ENCODE data around the gene PIGO.
A peak's percentile ranks its signal among the peaks of the same experiment; 100 is the strongest.

The PIGO gene

GRCh38 chr9:35073279-35073612 is 23.1 kb downstream of the PIGO start:
- no peak overlapping the region for H3K9ac ChIP-seq
- H3K27ac ChIP-seq = peak overlapping the region; percentile 29; the same call in 1 of the 2 replicates
- H3K4me3 ChIP-seq = no peak overlapping the region

GRCh38 chr9:35072461-35073278 is 23.7 kb downstream of the PIGO start, which contains the start of gene VCP:
TSS of gene VCP (minus strand) at chr9:35072625. CDS start at chr9:35072353, 272 bp downstream.
- H3K4me1 ChIP-seq = peaks cover 29% of the 10 kb centered on the region
- H3K36me3 ChIP-seq = peaks cover 71% of the 10 kb centered on the region
- peaks cover 48% of the 10 kb centered on the region for H4K20me1 ChIP-seq

More at GRCh38 chr9:35073279-35073612, 23.1 kb downstream of the PIGO start:
- H3K4me1 ChIP-seq = peaks cover 35% of the 10 kb centered on the region
- H4K20me1 ChIP-seq = peaks cover 48% of the 10 kb centered on the region
- no peak for TF ChIP-seq Cebpa-rat (IDR thresholded peaks at IDR 0.05)
- H3K36me3 ChIP-seq = peaks cover 66% of the 10 kb centered on the region
- H3K4me2 ChIP-seq = peak overlapping the region; percentile 58
- H3K27me3 ChIP-seq = no peaks in the 10 kb centered on the region
- H3K9me3 ChIP-seq = no peaks in the 10 kb centered on the region

GRCh38 chr9:35071814-35072460 is 24.5 kb downstream of the PIGO start:
- Histone ChIP-seq H3K4me3 (peak overlapping the region; percentile 96), H3K27me3 (no peaks in the 10 kb centered on the region), H3K27ac (peak overlapping the region; percentile 99), H3K4me2 (peak overlapping the region; percentile 86), H3K36me3 (peaks cover 71% of the 10 kb centered on the region), H3K4me1 (peaks cover 24% of the 10 kb centered on the region), H4K20me1 (peaks cover 54% of the 10 kb centered on the region), H3K9me3 (no peaks in the 10 kb centered on the region), H3K9ac (peak overlapping the region; percentile 99)
- TF ChIP-seq Cebpa-rat (IDR thresholded peaks at IDR 0.05) = no peak

More at GRCh38 chr9:35072461-35073278, 23.7 kb downstream of the PIGO start, which contains the start of gene VCP:
- Histone ChIP-seq H3K9ac (peak within 1 kb of the TSS; percentile 99), H3K27me3 (no peaks in the 10 kb centered on the region), H3K4me3 (peak within 1 kb of the TSS; percentile 96), H3K27ac (peak within 1 kb of the TSS; percentile 99), H3K9me3 (no peaks in the 10 kb centered on the region), H3K4me2 (peak within 1 kb of the TSS; percentile 86)
- no peak for TF ChIP-seq Cebpa-rat (IDR thresholded peaks at IDR 0.05)

- H3K4me2 ChIP-seq = peak overlapping the region; percentile 86
- peak overlapping the region; percentile 99 for H3K27ac ChIP-seq
- peaks cover 62% of the 10 kb centered on the region for H4K20me1 ChIP-seq
- peaks cover 71% of the 10 kb centered on the region for H3K36me3 ChIP-seq
- peak overlapping the region; percentile 99 for H3K9ac ChIP-seq
- no peak for TF ChIP-seq Cebpa-rat (IDR thresholded peaks at IDR 0.05)
- no peaks in the 10 kb centered on the region for H3K9me3 ChIP-seq
- H3K4me3 ChIP-seq = peak overlapping the region; percentile 96
- no peaks in the 10 kb centered on the region for H3K27me3 ChIP-seq
- peaks cover 24% of the 10 kb centered on the region for H3K4me1 ChIP-seq
Observed at GRCh38 chr9:35070823-35071813, 25.3 kb downstream of the PIGO start.

GRCh38 chr9:35069020-35069419 is 27.4 kb downstream of the PIGO start:
- H3K9ac ChIP-seq = no peak overlapping the region
- H3K4me1 ChIP-seq = peaks cover 24% of the 10 kb centered on the region
- no peak for TF ChIP-seq Cebpa-rat (IDR thresholded peaks at IDR 0.05)
- no peak overlapping the region for H3K27ac ChIP-seq
- no peaks in the 10 kb centered on the region for H3K9me3 ChIP-seq
- H3K36me3 ChIP-seq = peaks cover 71% of the 10 kb centered on the region
- peak overlapping the region; percentile 86; the same call in 1 of the 2 replicates for H3K4me2 ChIP-seq
- H3K4me3 ChIP-seq = no peak overlapping the region
- peaks cover 83% of the 10 kb centered on the region for H4K20me1 ChIP-seq
- no peaks in the 10 kb centered on the region for H3K27me3 ChIP-seq

GRCh38 chr9:35067056-35067455 is 29.3 kb downstream of the PIGO start:
- Histone ChIP-seq H4K20me1 (peaks cover 100% of the 10 kb centered on the region), H3K9ac (no peak overlapping the region), H3K9me3 (no peaks in the 10 kb centered on the region), H3K27ac (no peak overlapping the region), H3K4me2 (no peak overlapping the region), H3K4me3 (no peak overlapping the region), H3K4me1 (peaks cover 18% of the 10 kb centered on the region), H3K27me3 (no peaks in the 10 kb centered on the region), H3K36me3 (peaks cover 84% of the 10 kb centered on the region)
- TF ChIP-seq Cebpa-rat (IDR thresholded peaks at IDR 0.05) = no peak

GRCh38 chr9:35060548-35061207 is 35.7 kb downstream of the PIGO start:
- no peak overlapping the region for H3K4me3 ChIP-seq
- no peak for TF ChIP-seq Cebpa-rat (IDR thresholded peaks at IDR 0.05)
- H3K27me3 ChIP-seq = no peaks in the 10 kb centered on the region
- H3K9ac ChIP-seq = no peak overlapping the region
- peaks cover 100% of the 10 kb centered on the region for H3K36me3 ChIP-seq
- no peak overlapping the region for H3K27ac ChIP-seq
- H3K4me1 ChIP-seq = no peaks in the 10 kb centered on the region
- H3K4me2 ChIP-seq = no peak overlapping the region
- H3K9me3 ChIP-seq = no peaks in the 10 kb centered on the region
- peaks cover 93% of the 10 kb centered on the region for H4K20me1 ChIP-seq

GRCh38 chr9:35059438-35059837 is 37.0 kb downstream of the PIGO start:
- Histone ChIP-seq H3K9me3 (no peaks in the 10 kb centered on the region), H3K9ac (no peak overlapping the region), H3K27me3 (no peaks in the 10 kb centered on the region), H3K4me1 (no peaks in the 10 kb centered on the region), H3K27ac (no peak overlapping the region), H3K36me3 (peaks cover 100% of the 10 kb centered on the region), H3K4me2 (no peak overlapping the region), H4K20me1 (peaks cover 81% of the 10 kb centered on the region), H3K4me3 (no peak overlapping the region)
- TF ChIP-seq Cebpa-rat (IDR thresholded peaks at IDR 0.05) = no peak

- no peak overlapping the region for H3K4me2 ChIP-seq
- no peaks in the 10 kb centered on the region for H3K9me3 ChIP-seq
- H3K27me3 ChIP-seq = no peaks in the 10 kb centered on the region
- H3K27ac ChIP-seq = no peak overlapping the region
- peaks cover 63% of the 10 kb centered on the region for H4K20me1 ChIP-seq
- no peak overlapping the region for H3K4me3 ChIP-seq
- no peak for TF ChIP-seq Cebpa-rat (IDR thresholded peaks at IDR 0.05)
- no peaks in the 10 kb centered on the region for H3K4me1 ChIP-seq
- peaks cover 99% of the 10 kb centered on the region for H3K36me3 ChIP-seq
- no peak overlapping the region for H3K9ac ChIP-seq
Observed at GRCh38 chr9:35057271-35057620, 39.1 kb downstream of the PIGO start.
